ENCODE measurements around the gene SHCBP1L. TPM values are rescaled to one million over a fixed set of nuclear protein-coding genes. Genes with fewer than 3 reads are reported as not detected.

SHCBP1L gene
- total and polyA plus RNA-seq, 7 donors, result not detected

DNA sequence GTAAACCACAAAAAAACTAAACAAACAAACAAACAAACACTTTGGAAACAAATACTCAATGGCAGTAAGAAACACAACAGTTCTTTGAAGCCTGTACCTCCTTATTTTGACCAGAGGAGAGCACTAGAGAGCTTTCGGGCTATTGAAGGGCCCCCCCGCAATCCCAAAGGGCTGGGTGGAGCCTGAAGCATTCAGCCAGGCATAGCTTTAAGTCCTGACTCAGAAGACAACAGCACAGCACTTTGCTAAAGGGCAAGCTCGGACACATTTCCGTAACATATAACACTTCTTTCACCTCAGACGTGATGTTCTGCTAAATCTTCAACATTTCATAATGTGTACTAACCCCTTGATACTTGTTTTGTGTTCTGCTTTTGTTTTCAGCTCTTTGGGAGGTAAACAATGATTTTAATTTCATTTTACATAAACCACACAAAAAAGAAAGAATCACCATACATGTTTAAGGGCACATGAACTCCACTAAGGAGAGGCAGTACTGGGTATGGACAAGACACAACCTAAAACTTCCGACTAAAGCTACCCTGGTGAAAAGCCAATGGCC, 9.7 kb upstream of the SHCBP1L start:
- ATAC-seq (peak; percentile 100), DNase-seq (peak; percentile 77 to 88)
- TF ChIP-seq, protein P1, sequence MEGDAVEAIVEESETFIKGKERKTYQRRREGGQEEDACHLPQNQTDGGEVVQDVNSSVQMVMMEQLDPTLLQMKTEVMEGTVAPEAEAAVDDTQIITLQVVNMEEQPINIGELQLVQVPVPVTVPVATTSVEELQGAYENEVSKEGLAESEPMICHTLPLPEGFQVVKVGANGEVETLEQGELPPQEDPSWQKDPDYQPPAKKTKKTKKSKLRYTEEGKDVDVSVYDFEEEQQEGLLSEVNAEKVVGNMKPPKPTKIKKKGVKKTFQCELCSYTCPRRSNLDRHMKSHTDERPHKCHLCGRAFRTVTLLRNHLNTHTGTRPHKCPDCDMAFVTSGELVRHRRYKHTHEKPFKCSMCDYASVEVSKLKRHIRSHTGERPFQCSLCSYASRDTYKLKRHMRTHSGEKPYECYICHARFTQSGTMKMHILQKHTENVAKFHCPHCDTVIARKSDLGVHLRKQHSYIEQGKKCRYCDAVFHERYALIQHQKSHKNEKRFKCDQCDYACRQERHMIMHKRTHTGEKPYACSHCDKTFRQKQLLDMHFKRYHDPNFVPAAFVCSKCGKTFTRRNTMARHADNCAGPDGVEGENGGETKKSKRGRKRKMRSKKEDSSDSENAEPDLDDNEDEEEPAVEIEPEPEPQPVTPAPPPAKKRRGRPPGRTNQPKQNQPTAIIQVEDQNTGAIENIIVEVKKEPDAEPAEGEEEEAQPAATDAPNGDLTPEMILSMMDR (IDR thresholded peaks at IDR 0.05), result peak; percentile 96
- H3K4me3 ChIP-seq, result peak overlapping the region; percentile 53
- intact Hi-C loops (cut with DNase I), result loop anchor here (2.0 to 10.0 kb wide), 6 partner anchors 60 to 352 kb away; partner anchors contain the start of gene LAMC1 (in 2 of the 2)
- WGBS, 3 donors, result 3 to 12% (median 4%) methylated on average over 6 of the region's 6 CpGs
- H3K36me3 ChIP-seq (ENCODE audit: insufficient read depth in 1 of 2, low read depth in 1 of 2), result no peaks in the 10 kb centered on the region
- H3K27me3 ChIP-seq (ENCODE audit: insufficient read depth in 3 of 3, low read length in 2 of 3), result no peaks in the 10 kb centered on the region
- H3K27ac ChIP-seq, result peak overlapping the region; percentile 61
- H3K9me3 ChIP-seq, result no peaks in the 10 kb centered on the region
- H3K4me1 ChIP-seq, result peaks cover 5% of the 10 kb centered on the region

DNA sequence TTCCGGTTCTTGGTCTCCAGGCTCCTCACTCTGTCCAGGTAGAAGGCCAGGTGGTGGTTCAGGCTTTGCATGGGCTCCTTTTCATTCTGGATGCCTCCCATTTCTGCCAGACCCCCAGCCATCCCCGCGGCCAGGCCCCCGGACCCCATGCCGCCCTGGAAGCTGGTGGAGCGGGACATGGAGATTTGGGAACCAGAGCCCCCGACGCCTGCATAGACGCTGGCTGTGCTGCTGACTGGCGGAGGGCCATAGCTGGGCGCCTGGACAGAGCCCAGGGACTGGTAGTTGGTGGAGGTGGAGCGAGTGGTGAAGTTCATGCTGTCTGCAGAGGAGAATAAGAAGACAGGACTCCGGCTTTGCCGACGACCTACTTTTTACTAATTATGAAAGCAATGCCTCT, 7.1 kb upstream of the SHCBP1L start:
- H3K4me3 ChIP-seq, result no peak overlapping the region
- WGBS, 3 donors, result 85 to 93% (median 87%) methylated on average over 15 of the region's 15 CpGs
- no peak overlapping the region for H3K27ac ChIP-seq
- H3K36me3 ChIP-seq (ENCODE audit: insufficient read depth in 1 of 2, low read depth in 1 of 2), result no peaks in the 10 kb centered on the region
- no peaks in the 10 kb centered on the region for H3K27me3 ChIP-seq (ENCODE audit: insufficient read depth in 3 of 3, low read length in 2 of 3)
- ATAC-seq (no peak), DNase-seq (no peak)
- intact Hi-C loops (cut with DNase I), result loop anchor here (5.0 to 10.0 kb wide), 5 partner anchors 62 to 355 kb away; partner anchors contain the start of gene LAMC1 (in 1 of the 2)
- TF ChIP-seq, protein P1 (IDR thresholded peaks at IDR 0.05), result no peak
- no peaks in the 10 kb centered on the region for H3K9me3 ChIP-seq
- peaks cover 5% of the 10 kb centered on the region for H3K4me1 ChIP-seq

DNA sequence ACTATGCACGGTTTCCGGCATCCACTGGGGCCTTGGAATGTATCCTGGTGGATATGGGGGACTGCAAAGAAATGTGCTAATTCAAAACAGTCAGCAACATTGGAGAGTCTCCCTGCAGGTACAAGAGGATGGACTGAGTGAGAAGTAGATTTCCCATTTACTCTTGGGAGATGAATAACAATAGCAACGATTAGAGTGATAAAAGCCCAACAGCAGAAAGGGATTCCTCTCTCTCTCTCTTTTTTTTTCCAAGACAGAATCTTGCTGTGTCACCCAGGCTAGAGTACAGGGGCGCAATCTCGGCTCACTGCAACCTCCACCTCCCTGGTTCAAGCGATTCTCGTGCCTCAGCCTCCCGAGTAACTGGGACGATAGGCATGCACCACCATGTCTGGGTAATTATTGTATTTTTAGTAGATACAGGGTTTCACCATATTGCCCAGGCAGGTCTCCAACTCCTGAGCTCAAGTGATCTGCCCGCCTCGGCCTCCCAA, 5.0 kb upstream of the SHCBP1L start:
- DNase-seq (no peak), ATAC-seq (no peak)
- H3K9me3 ChIP-seq, result no peaks in the 10 kb centered on the region
- H3K36me3 ChIP-seq (ENCODE audit: insufficient read depth in 1 of 2, low read depth in 1 of 2), result no peaks in the 10 kb centered on the region
- WGBS, 3 donors, result 84 to 89% (median 88%) methylated on average over 11 of the region's 11 CpGs
- intact Hi-C loops (cut with DNase I), result loop anchor here in 1 of 2 donors (5.0 kb wide), 1 partner anchor 174 kb away; no protein-coding TSS in a partner anchor
- H3K27me3 ChIP-seq (ENCODE audit: insufficient read depth in 3 of 3, low read length in 2 of 3), result peaks cover 0 to 4% (median 3%) of the 10 kb centered on the region in 3 donors
- H3K4me3 ChIP-seq, result no peak overlapping the region
- H3K4me1 ChIP-seq, result peaks cover 4% of the 10 kb centered on the region
- TF ChIP-seq, protein P1 (IDR thresholded peaks at IDR 0.05), result no peak
- H3K27ac ChIP-seq, result no peak overlapping the region

DNA sequence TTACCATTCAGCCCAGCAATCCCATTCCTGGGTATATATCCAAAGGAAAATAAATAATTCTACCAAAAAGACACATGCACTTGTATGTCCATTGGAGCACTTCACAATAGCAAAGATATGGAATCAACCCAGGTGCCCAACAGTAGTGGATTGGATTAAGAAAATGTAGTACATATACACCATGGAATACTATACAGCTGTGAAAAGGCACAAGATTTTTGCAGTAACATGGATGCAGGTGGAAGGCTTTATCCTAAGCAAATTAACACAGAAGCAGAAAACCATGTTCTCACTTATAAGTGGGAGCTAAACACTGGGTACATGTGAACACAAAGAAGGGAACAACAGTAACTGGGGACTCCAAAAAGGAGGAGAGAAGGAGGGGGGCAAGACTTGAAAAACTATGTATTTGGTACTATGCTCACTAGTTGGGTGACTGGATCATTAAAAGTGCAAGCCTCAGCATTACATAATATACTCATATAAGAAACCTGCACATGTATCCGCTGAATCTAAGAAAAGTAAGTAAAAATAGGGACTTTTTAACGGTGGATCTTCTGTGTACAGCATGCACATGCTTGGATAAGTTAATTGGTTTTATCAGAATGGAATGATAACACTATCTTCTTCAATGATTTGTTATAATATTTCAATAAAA, 3.9 kb upstream of the SHCBP1L start:
- intact Hi-C loops (cut with DNase I), result loop anchor here in 1 of 2 donors (5.0 kb wide), 1 partner anchor 175 kb away; no protein-coding TSS in a partner anchor
- ATAC-seq, result no peak

More for the DNA sequence above, 3.9 kb upstream of the SHCBP1L start:
- no peak for DNase-seq
- Histone ChIP-seq H3K27me3 (ENCODE audit: insufficient read depth in 3 of 3, low read length in 2 of 3) (peaks cover 0 to 13% (median 3%) of the 10 kb centered on the region in 3 donors), H3K36me3 (ENCODE audit: insufficient read depth in 1 of 2, low read depth in 1 of 2) (no peaks in the 10 kb centered on the region), H3K4me3 (no peak overlapping the region), H3K4me1 (no peaks in the 10 kb centered on the region), H3K9me3 (no peaks in the 10 kb centered on the region), H3K27ac (no peak overlapping the region)
- TF ChIP-seq, protein P1 (IDR thresholded peaks at IDR 0.05), result no peak
- 93 to 96% (median 94%) methylated on average over 2 of the region's 2 CpGs for WGBS, 3 donors
